ENCODE data around the gene ZNF529. TPM values are rescaled to one million over a fixed set of nuclear protein-coding genes. Genes with fewer than 3 reads are reported as not detected.

Gene ZNF529
- total and polyA plus RNA-seq, 10 of the 15 experiments (the other 5 are each of a cell fraction or from before 2014, with no cell fraction given): 1.8 to 12.5 (median 4.5) TPM

DNA sequence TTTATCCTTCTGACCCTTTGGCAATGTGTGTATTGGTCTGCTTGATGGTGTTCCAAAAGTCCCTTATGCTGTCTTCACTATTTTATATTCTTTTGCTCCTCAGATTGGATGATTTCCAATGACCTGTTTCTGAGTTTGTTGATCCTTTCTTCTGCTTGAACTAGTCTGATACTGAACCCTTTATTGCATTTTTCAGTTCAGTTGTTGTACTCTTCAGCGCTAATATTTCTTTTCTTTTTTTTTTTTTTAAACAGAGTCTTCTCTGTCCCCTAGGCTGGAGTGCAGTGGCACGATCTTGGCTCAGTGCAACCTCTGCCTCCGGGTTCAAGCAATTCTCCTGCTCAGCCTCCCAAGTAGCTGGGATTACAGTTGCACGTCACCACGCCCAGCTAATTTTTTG lies 71.1 kb downstream of the ZNF529 start:
- Histone ChIP-seq H3K27ac (ENCODE audit: control insufficient read depth, insufficient read depth) (no peak overlapping the region), H3K9ac (ENCODE audit: control insufficient read depth, insufficient read depth, low read length) (no peak overlapping the region), H3K79me2 (ENCODE audit: control insufficient read depth, insufficient read depth, low read length) (no peaks in the 10 kb centered on the region), H3K27me3 (replicated peaks in 1 of 2; ENCODE audit: control insufficient read depth in 2 of 2, insufficient read depth in 2 of 2, low read length in 1 of 2) (no peaks in the 10 kb centered on the region), H3K36me3 (ENCODE audit: control insufficient read depth in 2 of 2, insufficient read depth in 2 of 2, low read length in 1 of 2) (no peaks in the 10 kb centered on the region), H3K4me1 (ENCODE audit: control insufficient read depth, insufficient read depth, low read length) (no peaks in the 10 kb centered on the region), H3K4me2 (ENCODE audit: control insufficient read depth, insufficient read depth) (no peak overlapping the region), H3K4me3 (no peak overlapping the region), H2AFZ (ENCODE audit: control insufficient read depth, low read depth, low read length) (no peak overlapping the region), H4K20me1 (ENCODE audit: control insufficient read depth, insufficient read depth) (no peaks in the 10 kb centered on the region), H3K9me3 (replicated peaks; ENCODE audit: control insufficient read depth, insufficient read depth, low read length) (peaks cover 2% of the 10 kb centered on the region; the same call in 1 of the 3 replicates)
- intact Hi-C loops (cut with micrococcal nuclease; ENCODE audit: unreplicated experiment) (no loop called here), in situ Hi-C loops (cut with MboI) (no loop called here)
- POLR2A ChIA-PET: no interaction called here
- CTCF ChIA-PET: no interaction called here
- DNase-seq (ENCODE audit: low read depth, low spot score) (no peak), ATAC-seq (no peak), FAIRE-seq (no peak)
- 94% methylated on average over 3 of the region's 5 CpGs for WGBS (ENCODE audit: insufficient coverage, insufficient replicate concordance, low lambda C conversion rate, missing lambda C conversion rate)
- no TSS peak for BruUV-seq (replicated peaks)
- TF ChIP-seq RB1 (IDR thresholded peaks at IDR 0.05; ENCODE audit: borderline replicate concordance) (no peak), CREB1 (IDR thresholded peaks at IDR 0.05; ENCODE audit: low read depth) (no peak), CREM (IDR thresholded peaks at IDR 0.05; ENCODE audit: low read depth) (no peak), HDGF (IDR thresholded peaks at IDR 0.05) (no peak), ZSCAN29 (IDR thresholded peaks at IDR 0.05) (no peak), RELA (IDR thresholded peaks at IDR 0.05; ENCODE audit: borderline replicate concordance, partially characterized antibody) (no peak)
- TF ChIP-seq, protein P1, sequence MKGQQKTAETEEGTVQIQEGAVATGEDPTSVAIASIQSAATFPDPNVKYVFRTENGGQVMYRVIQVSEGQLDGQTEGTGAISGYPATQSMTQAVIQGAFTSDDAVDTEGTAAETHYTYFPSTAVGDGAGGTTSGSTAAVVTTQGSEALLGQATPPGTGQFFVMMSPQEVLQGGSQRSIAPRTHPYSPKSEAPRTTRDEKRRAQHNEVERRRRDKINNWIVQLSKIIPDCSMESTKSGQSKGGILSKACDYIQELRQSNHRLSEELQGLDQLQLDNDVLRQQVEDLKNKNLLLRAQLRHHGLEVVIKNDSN (IDR thresholded peaks at IDR 0.05; ENCODE audit: borderline replicate concordance, extremely low read length, insufficient read depth, low read depth, low read length): no peak
- TF ChIP-seq, protein P2, sequence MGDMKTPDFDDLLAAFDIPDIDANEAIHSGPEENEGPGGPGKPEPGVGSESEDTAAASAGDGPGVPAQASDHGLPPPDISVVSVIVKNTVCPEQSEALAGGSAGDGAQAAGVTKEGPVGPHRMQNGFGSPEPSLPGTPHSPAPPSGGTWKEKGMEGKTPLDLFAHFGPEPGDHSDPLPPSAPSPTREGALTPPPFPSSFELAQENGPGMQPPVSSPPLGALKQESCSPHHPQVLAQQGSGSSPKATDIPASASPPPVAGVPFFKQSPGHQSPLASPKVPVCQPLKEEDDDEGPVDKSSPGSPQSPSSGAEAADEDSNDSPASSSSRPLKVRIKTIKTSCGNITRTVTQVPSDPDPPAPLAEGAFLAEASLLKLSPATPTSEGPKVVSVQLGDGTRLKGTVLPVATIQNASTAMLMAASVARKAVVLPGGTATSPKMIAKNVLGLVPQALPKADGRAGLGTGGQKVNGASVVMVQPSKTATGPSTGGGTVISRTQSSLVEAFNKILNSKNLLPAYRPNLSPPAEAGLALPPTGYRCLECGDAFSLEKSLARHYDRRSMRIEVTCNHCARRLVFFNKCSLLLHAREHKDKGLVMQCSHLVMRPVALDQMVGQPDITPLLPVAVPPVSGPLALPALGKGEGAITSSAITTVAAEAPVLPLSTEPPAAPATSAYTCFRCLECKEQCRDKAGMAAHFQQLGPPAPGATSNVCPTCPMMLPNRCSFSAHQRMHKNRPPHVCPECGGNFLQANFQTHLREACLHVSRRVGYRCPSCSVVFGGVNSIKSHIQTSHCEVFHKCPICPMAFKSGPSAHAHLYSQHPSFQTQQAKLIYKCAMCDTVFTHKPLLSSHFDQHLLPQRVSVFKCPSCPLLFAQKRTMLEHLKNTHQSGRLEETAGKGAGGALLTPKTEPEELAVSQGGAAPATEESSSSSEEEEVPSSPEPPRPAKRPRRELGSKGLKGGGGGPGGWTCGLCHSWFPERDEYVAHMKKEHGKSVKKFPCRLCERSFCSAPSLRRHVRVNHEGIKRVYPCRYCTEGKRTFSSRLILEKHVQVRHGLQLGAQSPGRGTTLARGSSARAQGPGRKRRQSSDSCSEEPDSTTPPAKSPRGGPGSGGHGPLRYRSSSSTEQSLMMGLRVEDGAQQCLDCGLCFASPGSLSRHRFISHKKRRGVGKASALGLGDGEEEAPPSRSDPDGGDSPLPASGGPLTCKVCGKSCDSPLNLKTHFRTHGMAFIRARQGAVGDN (IDR thresholded peaks at IDR 0.05): no peak
- TF ChIP-seq, protein P3, sequence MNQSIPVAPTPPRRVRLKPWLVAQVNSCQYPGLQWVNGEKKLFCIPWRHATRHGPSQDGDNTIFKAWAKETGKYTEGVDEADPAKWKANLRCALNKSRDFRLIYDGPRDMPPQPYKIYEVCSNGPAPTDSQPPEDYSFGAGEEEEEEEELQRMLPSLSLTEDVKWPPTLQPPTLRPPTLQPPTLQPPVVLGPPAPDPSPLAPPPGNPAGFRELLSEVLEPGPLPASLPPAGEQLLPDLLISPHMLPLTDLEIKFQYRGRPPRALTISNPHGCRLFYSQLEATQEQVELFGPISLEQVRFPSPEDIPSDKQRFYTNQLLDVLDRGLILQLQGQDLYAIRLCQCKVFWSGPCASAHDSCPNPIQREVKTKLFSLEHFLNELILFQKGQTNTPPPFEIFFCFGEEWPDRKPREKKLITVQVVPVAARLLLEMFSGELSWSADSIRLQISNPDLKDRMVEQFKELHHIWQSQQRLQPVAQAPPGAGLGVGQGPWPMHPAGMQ (IDR thresholded peaks at IDR 0.05; ENCODE audit: borderline replicate concordance): no peak
- TF ChIP-seq, protein P4, sequence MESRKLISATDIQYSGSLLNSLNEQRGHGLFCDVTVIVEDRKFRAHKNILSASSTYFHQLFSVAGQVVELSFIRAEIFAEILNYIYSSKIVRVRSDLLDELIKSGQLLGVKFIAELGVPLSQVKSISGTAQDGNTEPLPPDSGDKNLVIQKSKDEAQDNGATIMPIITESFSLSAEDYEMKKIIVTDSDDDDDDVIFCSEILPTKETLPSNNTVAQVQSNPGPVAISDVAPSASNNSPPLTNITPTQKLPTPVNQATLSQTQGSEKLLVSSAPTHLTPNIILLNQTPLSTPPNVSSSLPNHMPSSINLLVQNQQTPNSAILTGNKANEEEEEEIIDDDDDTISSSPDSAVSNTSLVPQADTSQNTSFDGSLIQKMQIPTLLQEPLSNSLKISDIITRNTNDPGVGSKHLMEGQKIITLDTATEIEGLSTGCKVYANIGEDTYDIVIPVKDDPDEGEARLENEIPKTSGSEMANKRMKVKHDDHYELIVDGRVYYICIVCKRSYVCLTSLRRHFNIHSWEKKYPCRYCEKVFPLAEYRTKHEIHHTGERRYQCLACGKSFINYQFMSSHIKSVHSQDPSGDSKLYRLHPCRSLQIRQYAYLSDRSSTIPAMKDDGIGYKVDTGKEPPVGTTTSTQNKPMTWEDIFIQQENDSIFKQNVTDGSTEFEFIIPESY (IDR thresholded peaks at IDR 0.05): no peak
- TF ChIP-seq, protein P5, sequence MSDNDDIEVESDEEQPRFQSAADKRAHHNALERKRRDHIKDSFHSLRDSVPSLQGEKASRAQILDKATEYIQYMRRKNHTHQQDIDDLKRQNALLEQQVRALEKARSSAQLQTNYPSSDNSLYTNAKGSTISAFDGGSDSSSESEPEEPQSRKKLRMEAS (IDR thresholded peaks at IDR 0.05; ENCODE audit: low read depth, low read length): no peak
- RAD21 ChIA-PET (ENCODE audit: unreplicated experiment): no interaction called here
- SMC1A ChIA-PET (ENCODE audit: uncharacterized antibody, unreplicated experiment): no interaction called here

Data from GM12878 (cell line).